LNCaP clone FGC (cell line): ENCODE data around the gene MIOX.

Experiments used
- DNase-seq: peaks from one replicate; pipeline ENCODE4 v3.0.0-alpha.2; 2011; ENCODE audit warnings: low read depth
- H3K4me3 ChIP-seq: 2 replicates; pipeline ENCODE4 v1.5.1; 2011; ENCODE audit warnings: mild to moderate bottlenecking, low read depth, low read length, control low read depth
- TF ChIP-seq, protein P1 (sequence below): IDR thresholded peaks from 2 replicates; pipeline ENCODE4 v1.5.1; 2012; ENCODE audit warnings: mild to moderate bottlenecking; ENCODE audit not compliant: control insufficient read depth, insufficient read depth; ENCODE audit errors: extremely low read depth

MIOX gene

DNA sequence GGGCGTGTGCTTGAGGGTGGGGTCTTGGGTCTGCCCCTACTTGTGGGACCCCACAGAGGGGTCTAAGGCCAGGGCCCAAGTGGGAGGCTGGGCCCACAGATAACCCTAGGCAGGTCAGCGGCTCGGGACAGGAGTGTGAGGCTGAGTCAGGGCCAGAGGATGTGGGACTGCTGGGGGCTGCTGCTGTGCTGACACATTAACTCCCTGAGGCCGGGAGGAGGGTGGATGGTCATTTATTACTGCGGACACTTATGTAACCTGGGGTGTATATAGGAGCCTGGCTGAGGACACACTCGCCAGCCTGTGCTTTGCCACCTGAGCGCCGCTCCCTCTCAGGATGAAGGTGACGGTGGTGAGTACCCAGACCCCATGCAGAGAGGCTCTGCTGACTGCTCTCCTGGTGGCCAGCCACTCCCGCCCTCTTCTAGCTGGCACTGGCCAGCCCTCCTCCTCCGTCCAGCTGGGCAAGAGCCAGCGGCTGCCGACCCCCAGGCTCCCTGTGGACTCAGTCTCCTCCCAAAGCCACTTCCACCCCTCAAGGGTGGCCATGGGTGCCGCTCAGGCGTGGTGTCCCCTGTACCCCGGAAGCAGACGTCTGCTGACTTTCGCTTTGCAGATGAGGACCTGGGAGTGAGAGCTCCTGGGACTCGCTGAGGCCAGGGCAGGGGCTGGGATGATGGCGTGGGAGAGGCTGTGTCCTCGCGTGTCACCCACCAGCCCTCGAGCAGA is at the start of gene MIOX:
Gene MIOX (plus strand): TSS at position 299 of the 729 bp plus-strand sequence. CDS start 39 bp downstream, at position 338.
- no peak within 1 kb of the TSS for H3K4me3 ChIP-seq
- no peak for DNase-seq
- TF ChIP-seq, protein P1, sequence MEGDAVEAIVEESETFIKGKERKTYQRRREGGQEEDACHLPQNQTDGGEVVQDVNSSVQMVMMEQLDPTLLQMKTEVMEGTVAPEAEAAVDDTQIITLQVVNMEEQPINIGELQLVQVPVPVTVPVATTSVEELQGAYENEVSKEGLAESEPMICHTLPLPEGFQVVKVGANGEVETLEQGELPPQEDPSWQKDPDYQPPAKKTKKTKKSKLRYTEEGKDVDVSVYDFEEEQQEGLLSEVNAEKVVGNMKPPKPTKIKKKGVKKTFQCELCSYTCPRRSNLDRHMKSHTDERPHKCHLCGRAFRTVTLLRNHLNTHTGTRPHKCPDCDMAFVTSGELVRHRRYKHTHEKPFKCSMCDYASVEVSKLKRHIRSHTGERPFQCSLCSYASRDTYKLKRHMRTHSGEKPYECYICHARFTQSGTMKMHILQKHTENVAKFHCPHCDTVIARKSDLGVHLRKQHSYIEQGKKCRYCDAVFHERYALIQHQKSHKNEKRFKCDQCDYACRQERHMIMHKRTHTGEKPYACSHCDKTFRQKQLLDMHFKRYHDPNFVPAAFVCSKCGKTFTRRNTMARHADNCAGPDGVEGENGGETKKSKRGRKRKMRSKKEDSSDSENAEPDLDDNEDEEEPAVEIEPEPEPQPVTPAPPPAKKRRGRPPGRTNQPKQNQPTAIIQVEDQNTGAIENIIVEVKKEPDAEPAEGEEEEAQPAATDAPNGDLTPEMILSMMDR, result no peak

DNA sequence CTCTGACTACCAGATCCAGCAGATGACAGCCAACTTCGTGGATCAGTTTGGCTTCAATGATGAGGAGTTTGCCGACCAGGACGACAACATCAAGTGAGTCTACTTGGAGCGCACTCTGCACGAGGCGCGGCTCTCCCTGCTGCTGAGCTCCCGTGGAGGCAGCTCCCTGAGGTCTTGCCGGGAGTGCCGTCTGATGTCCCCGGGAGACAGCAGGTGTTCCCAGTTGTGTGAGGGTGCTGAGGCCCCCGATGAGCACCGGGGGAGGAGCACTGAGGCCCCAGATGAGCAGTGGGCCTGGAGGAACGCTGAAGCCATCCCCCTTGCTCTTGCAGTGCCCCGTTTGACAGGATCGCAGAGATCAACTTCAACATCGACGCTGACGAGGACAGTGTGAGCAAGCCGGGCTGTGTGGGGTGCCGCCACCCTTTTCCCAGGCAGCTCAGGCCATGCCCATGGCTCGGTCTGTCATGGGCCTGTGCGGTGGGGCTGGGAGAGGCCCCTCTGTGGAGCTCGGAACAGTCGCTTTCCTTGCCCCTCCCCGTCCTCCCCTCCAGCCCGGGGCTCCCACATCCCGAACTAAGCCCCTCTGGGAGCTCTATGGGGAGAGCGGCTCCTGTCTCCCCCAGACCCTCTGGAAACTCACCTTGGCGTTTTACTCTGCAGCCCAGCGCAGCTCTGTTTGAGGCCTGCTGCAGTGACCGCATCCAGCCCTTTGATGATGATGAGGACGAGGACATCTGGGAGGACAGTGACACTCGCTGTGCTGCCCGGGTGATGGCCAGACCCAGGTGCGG is 49.0 kb upstream of the MIOX start:
- DNase-seq, result no peak
- TF ChIP-seq, protein P1, result no peak
- no peak overlapping the region for H3K4me3 ChIP-seq

DNA sequence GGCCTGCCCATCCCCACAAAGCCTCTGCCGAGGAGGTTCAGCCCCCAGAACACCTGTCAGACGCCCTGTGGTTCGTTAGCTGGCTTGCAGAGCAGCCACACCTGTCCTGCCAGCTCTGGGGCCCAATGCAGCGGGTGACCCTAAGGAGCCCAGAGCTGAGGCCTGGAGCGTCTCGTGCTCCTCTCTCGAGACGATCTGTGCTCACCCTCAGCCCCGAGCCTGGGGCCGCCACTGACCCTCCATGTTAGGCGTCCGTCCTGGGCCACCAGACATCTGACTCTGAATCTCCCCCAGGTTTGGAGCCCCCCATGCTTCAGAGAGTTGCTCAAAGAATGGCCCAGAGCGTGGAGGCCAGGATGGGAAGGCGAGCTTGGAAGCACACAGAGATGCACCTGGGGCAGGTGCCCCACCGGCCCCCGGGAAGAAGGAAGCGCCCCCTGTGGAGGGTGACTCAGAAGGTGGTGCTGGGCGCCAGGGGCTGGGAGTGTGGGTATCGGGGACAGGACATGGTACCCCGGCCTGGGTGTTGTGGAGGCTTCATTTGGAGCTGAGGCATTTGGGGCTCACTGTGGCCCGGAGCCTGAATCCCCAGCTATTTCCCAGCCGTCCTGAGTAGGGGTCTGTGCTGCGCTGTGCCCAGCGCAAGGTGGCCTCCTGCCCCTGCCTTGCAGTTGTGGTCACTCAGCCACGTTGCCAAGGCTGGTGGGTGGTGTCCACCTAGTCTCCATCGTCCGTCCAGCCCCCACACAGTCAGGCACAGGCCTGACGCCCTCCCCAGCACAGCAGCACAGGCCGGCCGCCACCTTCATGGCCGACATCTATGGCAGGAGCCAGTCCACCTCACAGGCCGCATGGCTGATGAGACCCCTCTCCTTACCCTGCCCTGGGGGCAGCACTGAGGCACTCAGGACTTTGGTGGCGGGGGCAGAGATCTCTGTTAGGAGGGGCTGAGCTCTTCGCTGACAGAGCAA is 48.1 kb upstream of the MIOX start:
- TF ChIP-seq, protein P1, result no peak
- DNase-seq, result no peak
- H3K4me3 ChIP-seq, result no peak overlapping the region

DNA sequence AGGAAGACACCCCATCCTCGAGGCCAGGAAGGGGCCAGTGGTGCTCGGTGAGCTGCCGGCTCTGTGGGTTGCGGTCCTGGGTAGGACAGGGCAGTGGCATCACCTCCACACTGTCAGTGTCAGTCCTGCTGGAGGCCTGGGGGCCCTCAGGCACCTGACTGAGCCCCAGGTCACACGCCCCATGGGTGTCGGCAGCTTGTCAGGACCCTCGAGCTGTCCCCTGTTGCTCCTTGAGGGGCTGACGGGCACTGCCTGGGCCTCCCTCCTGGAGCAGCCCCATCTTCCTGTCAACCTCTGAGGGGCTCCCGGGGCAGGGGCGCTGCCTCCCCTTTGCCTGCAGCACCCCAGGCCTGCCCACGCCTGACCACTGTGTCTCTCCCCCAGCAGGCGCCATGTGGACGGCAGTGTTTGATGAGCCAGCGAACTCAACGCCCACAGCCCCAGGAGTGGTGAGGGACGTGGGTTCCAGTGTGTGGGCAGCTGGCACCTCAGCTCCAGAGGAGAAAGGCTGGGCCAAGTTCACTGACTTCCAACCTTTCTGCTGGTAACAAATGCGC is 47.3 kb upstream of the MIOX start:
- TF ChIP-seq, protein P1, result no peak
- DNase-seq, result no peak
- H3K4me3 ChIP-seq, result no peak overlapping the region

- no peak overlapping the region for H3K4me3 ChIP-seq
- TF ChIP-seq, protein P1, result no peak
- DNase-seq, result no peak
These were observed 46.8 kb upstream of the MIOX start for GRCh38 chr22:50439871-50440331.

DNA sequence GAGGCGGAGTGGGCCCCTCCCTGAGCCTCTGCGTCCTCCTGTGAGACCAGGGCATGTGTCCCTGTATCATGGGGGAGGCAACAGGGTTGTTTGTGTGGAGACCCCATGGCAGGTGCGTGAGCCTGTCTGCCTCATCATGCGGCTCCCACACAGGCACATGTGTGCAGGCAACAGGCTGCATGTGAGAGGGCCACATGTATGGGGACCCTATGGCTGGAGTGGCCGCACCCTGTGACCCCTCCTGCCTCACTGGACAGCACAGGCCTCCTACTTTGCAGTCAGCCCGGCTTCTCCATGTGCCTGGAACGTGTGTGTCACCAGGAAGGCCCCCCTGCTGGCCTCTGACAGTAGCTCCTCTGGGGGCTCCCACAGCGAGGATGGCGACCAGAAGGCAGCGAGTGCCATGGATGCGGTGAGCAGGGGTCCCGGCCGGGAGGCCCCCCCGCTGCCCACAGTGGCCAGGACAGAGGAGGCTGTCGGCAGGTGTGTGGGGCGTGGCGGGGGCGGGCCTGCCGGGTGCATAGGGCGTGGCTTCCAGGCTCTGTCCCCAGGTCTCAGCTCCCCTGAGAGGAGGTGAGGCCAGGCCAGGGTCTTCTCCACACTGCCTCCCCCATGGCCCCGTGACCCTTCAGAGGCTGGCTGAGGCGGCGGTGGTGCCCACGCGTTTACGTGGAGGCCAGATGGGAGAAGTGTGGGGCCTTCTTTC is 46.0 kb upstream of the MIOX start:
- TF ChIP-seq, protein P1, result no peak
- H3K4me3 ChIP-seq, result no peak overlapping the region
- DNase-seq, result no peak
